ENCODE results near the gene CCP110. TPM values are rescaled to one million over a fixed set of nuclear protein-coding genes. Genes with fewer than 3 reads are reported as not detected.
"Not testable (repeated sequence)": the region's sequence is repeated elsewhere in the genome, so short reads cannot be mapped to it uniquely, and the experiment has no call there.

Gene CCP110
- polyA plus RNA-seq, 6 donors from 2014 or later: 5.1 to 12.6 (median 9.6) TPM

DNA sequence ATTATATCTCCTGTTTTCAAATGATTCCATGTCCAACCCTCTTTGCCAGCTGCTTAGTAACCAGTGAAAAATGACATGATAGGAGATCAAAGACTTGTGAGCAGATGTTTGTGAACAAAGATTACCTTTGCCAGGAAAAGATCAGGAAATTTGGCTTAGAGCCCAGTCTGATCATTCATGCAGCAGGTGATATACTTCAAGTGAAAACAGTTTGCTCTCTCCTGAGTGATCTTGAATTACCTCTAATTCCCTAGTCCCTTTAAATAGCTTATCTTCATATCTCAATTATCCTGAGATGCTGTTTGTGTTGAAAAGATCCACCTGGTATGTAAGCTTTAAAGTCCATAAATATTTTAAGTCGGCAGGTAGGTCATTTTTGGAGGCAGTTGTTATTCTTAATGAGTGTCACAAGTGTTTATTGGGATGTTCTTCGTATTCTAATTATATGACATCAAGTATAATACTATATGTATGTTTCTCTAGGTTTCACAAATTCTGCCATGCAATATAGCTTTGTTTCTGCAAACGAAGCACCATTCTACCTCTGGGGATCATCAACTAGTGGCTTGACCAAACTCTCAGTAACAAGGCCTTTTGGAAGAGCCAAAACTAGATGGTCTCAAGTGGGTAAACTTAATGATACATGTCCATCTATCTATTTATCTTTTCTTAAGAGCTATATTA, 18.5 kb downstream of the CCP110 start:
- peaks cover 25 to 35% of the 10 kb centered on the region in 2 donors for H3K36me3 Mint-ChIP-seq
- no peak overlapping the region for H3K4me3 Mint-ChIP-seq
- DNase-seq (no peak), ATAC-seq (ENCODE audit: low read depth in 2 of 2) (no peak)
- H3K27me3 Mint-ChIP-seq: no peaks in the 10 kb centered on the region
- H3K9me3 Mint-ChIP-seq: peaks cover 0 to 1% (median 0%) of the 10 kb centered on the region in 7 donors
- H3K27ac Mint-ChIP-seq: no peak overlapping the region
- H3K4me1 Mint-ChIP-seq: no peaks in the 10 kb centered on the region

DNA sequence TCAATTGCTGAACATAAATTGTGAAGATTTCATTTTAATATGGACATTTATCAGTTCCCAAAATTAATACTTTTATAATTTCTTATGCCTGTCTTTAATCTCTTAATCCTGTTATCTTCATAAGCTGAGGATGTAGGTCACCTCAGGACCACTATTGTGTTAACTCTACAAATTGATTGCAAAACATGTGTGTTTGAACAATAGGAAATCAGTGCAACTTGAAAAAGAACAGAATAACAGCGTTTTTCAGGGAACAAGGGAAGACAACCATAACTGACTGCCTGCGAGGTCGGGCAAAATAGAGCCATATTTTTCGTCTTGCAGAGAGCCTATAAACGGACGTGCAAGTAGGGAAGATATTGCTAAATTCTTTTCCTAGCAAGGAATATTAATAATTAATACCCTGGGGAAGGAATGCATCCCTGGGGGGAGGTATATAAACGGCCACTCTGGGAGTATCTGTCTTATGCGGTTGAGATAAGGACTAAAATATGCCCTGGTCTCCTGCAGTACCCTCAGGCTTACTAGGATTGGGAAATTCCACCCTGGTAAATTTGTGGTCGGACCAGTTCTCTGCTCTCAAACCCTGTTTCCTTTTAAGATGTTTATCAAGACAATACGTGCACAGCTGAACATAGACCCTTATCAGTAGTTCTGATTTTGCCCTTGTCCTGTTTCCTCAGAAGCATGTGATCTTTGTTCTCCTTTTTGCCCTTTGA, 19.7 kb downstream of the CCP110 start:
- not testable (repeated sequence) for ATAC-seq (ENCODE audit: low read depth in 2 of 2); DNase-seq; H3K4me1 Mint-ChIP-seq; H3K27ac Mint-ChIP-seq; H3K9me3 Mint-ChIP-seq; H3K4me3 Mint-ChIP-seq; H3K27me3 Mint-ChIP-seq
- peaks cover 25 to 35% of the 10 kb centered on the region in 2 donors for H3K36me3 Mint-ChIP-seq

DNA sequence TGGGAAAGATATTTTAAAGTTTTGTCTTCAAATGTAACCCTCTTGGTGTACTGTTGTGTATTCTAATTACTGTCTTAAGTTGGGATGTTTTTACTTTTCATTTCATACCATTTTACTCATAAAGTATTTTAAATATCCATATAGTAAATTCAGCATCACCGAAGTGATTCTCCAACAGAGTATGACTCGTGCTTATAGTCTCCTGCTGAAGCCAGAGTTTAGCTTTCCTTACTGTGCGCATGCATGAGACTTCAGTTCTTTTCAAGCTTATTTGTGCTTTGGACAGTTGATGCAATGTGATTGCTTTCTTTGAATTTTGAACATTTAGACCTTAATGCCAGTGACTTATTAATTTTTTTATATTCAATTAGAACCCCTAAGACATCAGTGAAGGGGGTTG, 24.4 kb downstream of the CCP110 start:
- no peaks in the 10 kb centered on the region for H3K27me3 Mint-ChIP-seq
- H3K4me3 Mint-ChIP-seq: no peak overlapping the region
- peaks cover 0 to 1% (median 0%) of the 10 kb centered on the region in 7 donors for H3K9me3 Mint-ChIP-seq
- DNase-seq (no peak), ATAC-seq (ENCODE audit: low read depth in 2 of 2) (no peak)
- H3K36me3 Mint-ChIP-seq: peaks cover 10 to 11% of the 10 kb centered on the region in 2 donors
- H3K27ac Mint-ChIP-seq: no peak overlapping the region
- no peaks in the 10 kb centered on the region for H3K4me1 Mint-ChIP-seq

DNA sequence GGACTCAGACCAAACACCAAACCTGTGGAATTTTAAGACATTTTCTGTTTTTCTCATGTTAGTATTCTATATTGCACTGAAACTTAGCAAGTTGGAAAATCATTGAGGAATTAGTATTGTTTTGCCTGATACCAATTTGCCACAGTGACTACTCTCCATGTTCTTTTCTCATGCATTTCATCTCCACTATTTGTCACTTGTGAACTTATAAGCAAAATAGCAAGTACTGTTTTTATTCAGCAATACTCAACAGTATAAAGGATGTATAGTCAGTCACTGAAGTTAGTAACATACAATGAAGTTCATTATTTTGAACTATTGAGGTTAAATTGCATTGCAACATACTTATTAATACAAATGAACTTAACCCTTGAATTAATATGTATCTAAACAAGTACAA, 25.9 kb downstream of the CCP110 start:
- Mint-ChIP-seq H3K27ac (no peak overlapping the region), H3K4me3 (no peak overlapping the region)

DNA sequence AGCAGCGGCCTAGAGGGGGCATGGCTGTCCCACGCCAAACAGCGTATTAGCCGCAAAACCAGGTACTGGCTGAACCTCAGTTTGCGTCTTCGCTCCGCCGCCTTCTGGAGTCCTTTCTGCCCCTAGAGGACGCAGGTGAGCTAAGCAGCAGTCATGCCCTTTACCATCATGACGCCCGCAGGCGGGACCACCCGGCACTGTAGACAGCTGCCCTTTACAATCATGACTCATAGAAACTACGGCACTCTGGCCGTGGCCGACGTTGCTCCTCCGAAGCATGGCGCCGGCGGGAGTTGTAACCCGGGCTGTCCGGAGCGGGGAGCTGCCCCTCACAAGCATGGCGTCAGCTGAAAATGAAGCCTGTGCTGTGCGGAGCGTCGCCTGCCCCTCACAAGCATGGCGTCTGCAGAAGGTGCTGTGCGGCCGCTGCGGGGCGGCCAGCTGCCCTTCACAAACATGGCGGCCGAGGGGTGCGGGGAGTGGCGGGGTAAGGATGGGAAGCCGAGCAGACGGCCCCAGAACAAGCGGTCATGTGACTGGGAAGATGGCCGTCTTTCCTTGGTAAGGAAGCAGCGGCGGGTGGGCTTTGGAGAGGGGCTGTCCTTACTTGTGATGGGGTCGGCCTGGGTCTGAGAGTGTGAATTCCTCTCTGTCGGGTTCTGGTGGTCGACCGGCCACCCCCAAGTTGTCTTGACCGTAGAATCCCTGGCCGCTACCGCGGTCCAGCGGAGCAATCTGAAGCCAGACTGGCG, 31.6 kb downstream of the CCP110 start, which contains the start of gene VPS35L:
VPS35L (plus strand) TSS at position 518 of the 752 bp plus-strand sequence; CDS start at position 545, 27 bp downstream.
- DNase-seq: peak; percentile 95
- H3K36me3 Mint-ChIP-seq: no peaks in the 10 kb centered on the region

More for the DNA sequence above, 25.9 kb downstream of the CCP110 start:
- Mint-ChIP-seq H3K9me3 (no peaks in the 10 kb centered on the region), H3K27me3 (no peaks in the 10 kb centered on the region), H3K4me1 (peaks cover 0 to 6% (median 1%) of the 10 kb centered on the region in 3 donors), H3K36me3 (no peaks in the 10 kb centered on the region)
- ATAC-seq (ENCODE audit: low read depth in 2 of 2) (no peak), DNase-seq (no peak)

DNA sequence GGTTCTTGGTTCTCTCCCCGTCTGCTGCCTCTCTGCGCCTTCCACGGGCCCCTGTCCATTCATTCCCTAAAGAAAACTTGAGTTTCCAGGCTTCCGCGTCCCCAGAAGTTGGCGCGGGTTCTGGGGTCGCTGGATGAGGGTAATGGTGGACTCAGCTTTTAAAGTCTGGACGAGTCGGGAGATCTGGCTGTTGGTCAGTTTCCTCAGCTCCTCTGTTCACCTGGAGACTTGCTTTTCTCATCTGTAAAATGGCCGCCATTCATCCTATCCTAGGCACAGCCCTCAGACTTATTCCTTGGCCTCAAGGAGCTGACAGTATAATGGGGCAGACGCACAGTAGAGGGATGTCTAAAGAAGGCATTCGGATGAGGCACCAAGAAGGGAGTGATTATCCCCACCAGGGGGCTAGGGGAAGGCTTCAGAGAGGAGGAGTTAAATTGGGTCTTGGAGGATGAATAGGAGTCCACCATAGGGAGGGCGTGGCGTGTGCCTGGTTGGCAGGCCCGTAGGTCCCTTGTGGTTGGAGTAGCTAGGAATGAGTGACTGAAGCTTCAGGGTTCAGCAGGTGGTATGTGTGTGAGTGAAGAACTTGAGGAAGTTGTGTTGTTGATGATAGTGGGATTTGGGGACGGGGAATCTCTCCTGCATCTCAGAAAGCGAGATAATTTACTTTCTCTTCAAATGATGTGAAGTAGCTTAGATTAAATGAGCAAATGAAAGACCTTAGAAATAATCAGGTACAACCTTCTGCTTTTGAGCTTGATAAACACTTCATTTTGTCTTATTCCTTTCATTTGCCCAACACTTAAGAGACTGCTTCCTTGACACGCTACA, 32.4 kb downstream of the CCP110 start:
- Mint-ChIP-seq H3K4me3 (peak overlapping the region; percentile 94 to 99 (median 97)), H3K36me3 (no peaks in the 10 kb centered on the region), H3K9me3 (no peaks in the 10 kb centered on the region), H3K4me1 (peaks cover 13 to 29% (median 20%) of the 10 kb centered on the region in 3 donors), H3K27me3 (no peaks in the 10 kb centered on the region), H3K27ac (peak overlapping the region; percentile 94 to 98 (median 96))
- DNase-seq (peak; percentile 14), ATAC-seq (ENCODE audit: low read depth in 2 of 2) (no peak)

More for the DNA sequence above, 31.6 kb downstream of the CCP110 start, which contains the start of gene VPS35L:
- Mint-ChIP-seq H3K4me3 (peak within 1 kb of the TSS; percentile 94 to 99 (median 97)), H3K9me3 (no peaks in the 10 kb centered on the region), H3K27ac (peak within 1 kb of the TSS; percentile 94 to 98 (median 96)), H3K4me1 (peaks cover 10 to 29% (median 20%) of the 10 kb centered on the region in 3 donors), H3K27me3 (no peaks in the 10 kb centered on the region)
- peak; percentile 92 to 94 for ATAC-seq (ENCODE audit: low read depth in 2 of 2)

DNA sequence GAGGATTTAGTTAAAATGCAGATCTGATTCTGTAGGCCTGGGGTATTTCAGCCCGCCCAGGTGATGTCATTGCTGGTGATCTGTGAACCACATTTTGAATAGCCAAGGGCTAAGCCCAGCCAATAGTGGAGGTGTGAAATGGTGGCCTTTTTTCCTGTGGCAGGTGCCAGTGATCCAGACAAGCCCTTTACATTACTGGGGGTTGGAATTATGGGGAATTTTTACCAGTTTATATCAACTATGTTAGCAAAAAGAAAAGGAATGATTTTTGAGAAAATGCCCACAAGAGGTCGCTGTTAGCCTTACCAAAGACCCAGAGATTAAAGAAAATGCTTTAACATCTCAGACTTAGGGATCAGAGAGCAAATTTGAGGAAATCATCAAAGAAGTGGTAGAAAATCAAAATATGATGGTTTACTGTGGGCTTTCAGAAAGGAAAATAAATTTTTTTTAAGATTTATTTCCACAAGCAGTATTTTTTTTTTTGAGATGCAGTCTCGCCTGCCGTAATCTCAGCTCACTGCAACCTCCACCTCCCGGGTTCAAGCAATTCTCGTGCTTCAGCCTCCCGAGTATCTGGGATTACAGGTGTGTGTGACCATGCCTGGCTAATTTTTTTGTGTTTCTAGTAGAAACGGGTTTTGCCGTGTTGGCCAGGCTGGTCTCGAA, 35.6 kb downstream of the CCP110 start:
- H3K27ac Mint-ChIP-seq: no peak overlapping the region
- DNase-seq (peak; percentile 34), ATAC-seq (ENCODE audit: low read depth in 2 of 2) (no peak)
- peaks cover 0 to 5% (median 3%) of the 10 kb centered on the region in 7 donors for H3K9me3 Mint-ChIP-seq
- peaks cover 16 to 25% (median 20%) of the 10 kb centered on the region in 3 donors for H3K4me1 Mint-ChIP-seq
- H3K27me3 Mint-ChIP-seq: no peaks in the 10 kb centered on the region
- peak overlapping the region in 2 of 8 donors; percentile 63 to 64 for H3K4me3 Mint-ChIP-seq
- H3K36me3 Mint-ChIP-seq: no peaks in the 10 kb centered on the region

DNA sequence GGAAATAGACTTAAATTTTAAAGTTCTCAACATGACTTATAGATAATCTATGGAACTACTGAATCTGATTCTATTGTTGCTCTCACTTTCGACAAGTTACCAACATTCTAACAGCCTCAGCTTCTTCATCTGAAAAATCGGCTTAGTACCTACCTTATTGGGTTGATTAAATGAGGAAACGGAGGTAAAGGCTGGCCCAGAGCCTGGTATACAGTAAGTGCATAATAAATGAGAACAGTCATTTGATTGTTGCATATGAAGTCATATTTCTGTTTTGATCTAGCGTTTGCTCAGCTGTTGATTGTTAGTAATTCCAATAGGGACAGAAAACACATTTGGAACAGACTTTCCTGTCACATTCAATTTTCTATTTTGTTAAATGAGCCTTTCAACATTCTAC, 36.3 kb downstream of the CCP110 start:
- Mint-ChIP-seq H3K4me1 (peaks cover 15 to 19% (median 16%) of the 10 kb centered on the region in 3 donors), H3K9me3 (peaks cover 0 to 5% (median 3%) of the 10 kb centered on the region in 7 donors), H3K4me3 (no peak overlapping the region), H3K36me3 (no peaks in the 10 kb centered on the region), H3K27ac (no peak overlapping the region), H3K27me3 (no peaks in the 10 kb centered on the region)
- no peak for DNase-seq
- ATAC-seq (ENCODE audit: low read depth in 2 of 2): no peak

DNA sequence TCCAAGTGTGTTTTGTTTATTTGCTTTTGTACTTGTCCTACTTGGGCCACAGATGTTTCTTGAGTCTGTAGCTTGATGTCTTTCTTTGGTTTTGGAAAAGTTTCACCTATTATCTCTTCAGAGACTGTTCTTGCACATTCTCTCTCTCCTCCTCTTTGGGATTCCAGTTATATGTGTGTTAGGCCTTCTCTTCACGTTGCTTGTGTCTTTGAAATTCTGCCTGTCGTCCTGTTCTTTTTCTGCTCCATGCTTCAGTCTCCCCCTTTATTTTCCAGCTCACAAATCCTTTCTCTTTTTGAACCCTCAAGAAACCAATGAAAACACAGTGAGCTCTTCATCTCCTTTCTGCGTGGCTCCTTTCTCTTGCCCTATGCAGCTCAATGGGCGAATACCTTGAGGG, 39.6 kb downstream of the CCP110 start:
- ATAC-seq (ENCODE audit: low read depth in 2 of 2) (no peak), DNase-seq (no peak)
- Mint-ChIP-seq H3K4me3 (peak overlapping the region in 1 of 8 donors; percentile 37), H3K27ac (peak overlapping the region in 1 of 6 donors; percentile 49), H3K4me1 (peaks cover 0 to 6% (median 3%) of the 10 kb centered on the region in 3 donors), H3K27me3 (no peaks in the 10 kb centered on the region), H3K36me3 (peaks cover 6 to 9% of the 10 kb centered on the region in 2 donors), H3K9me3 (peaks cover 0 to 5% (median 3%) of the 10 kb centered on the region in 7 donors)

DNA sequence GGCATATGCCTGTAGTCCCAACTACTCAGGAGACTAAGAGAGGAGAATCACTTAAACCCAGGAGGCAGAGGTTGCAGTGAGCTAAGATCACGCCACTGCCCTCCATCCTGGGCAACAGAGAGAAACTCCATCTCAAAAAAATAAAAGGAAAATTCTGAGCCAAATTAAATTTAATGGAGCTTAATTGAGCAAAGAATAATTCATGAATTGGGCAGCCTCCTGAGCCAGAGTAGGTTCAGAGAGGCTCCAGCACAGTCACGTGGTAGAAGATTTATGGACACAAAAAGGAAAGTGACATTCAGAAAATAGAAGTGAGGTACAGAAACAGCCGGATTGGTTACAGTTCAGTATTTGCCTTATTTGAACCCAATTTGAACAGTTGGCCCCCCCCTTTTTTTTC, 42.6 kb downstream of the CCP110 start:
- Mint-ChIP-seq H3K36me3 (peaks cover 10 to 16% of the 10 kb centered on the region in 2 donors), H3K27me3 (no peaks in the 10 kb centered on the region), H3K4me1 (peaks cover 0 to 2% (median 0%) of the 10 kb centered on the region in 3 donors), H3K9me3 (peaks cover 0 to 5% (median 3%) of the 10 kb centered on the region in 7 donors), H3K4me3 (no peak overlapping the region), H3K27ac (no peak overlapping the region)
- ATAC-seq (ENCODE audit: low read depth in 2 of 2) (no peak), DNase-seq (no peak)

DNA sequence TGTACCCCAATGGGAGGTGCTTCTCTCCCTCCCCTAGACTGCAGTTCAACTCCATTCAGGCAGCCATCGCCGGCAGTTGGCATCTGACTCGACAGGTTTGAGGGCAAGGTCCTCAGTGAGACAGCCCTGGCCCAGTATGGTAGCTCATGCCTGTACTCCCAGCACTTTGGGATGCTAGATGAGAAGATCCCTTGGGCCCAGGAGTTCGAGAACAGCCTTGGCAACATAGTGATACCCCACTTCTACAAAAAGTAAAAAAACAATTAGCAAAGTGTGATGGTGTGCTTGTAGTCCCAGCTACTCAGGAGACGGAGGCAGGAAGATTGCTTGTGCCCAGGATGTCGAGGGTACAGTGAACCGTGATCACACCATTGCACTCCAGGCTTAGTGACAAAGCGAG, 43.8 kb downstream of the CCP110 start:
- ATAC-seq (ENCODE audit: low read depth in 2 of 2) (no peak), DNase-seq (no peak)
- Mint-ChIP-seq H3K4me3 (no peak overlapping the region), H3K4me1 (no peaks in the 10 kb centered on the region), H3K27me3 (no peaks in the 10 kb centered on the region), H3K27ac (peak overlapping the region in 1 of 6 donors; percentile 60), H3K36me3 (peaks cover 10 to 16% of the 10 kb centered on the region in 2 donors), H3K9me3 (peaks cover 0 to 5% (median 3%) of the 10 kb centered on the region in 7 donors)

DNA sequence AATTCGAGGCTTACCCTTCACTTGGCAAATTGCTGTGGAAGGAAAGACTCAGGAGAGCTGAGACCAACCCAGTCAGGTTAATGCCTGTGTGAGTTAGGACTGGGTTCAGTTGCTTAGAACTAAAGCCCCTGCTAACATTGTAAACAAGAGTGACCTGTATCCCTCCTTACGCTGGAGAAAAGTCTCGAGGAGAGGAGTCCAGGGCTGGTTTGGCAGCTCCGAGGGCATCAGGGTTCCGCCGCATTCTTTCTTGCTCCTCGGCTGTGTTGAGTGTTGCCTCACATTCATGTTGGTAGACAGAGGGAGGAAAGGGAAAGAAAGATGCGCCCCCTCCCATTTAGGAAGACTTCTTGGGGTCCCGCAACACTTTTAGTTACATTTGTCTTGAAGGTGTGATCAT, 50.3 kb downstream of the CCP110 start:
- DNase-seq (no peak), ATAC-seq (ENCODE audit: low read depth in 2 of 2) (no peak)
- H3K4me1 Mint-ChIP-seq: no peaks in the 10 kb centered on the region
- H3K4me3 Mint-ChIP-seq: no peak overlapping the region
- H3K9me3 Mint-ChIP-seq: peaks cover 0 to 5% (median 2%) of the 10 kb centered on the region in 7 donors
- no peak overlapping the region for H3K27ac Mint-ChIP-seq
- H3K27me3 Mint-ChIP-seq: no peaks in the 10 kb centered on the region
- peaks cover 28 to 42% of the 10 kb centered on the region in 2 donors for H3K36me3 Mint-ChIP-seq
